Panc1 (cell line): ENCODE measurements around the gene TREM2. TPM values are rescaled to one million over a fixed set of nuclear protein-coding genes. Genes with fewer than 3 reads are reported as not detected.

Experiments used
- ATAC-seq: fragments of 200-7000 bp; cut with Tn5 transposase; 2 replicates; pipeline ENCODE4 v1.9.1; 2020; ENCODE audit warnings: mild to moderate bottlenecking, moderate library complexity
- BruUV-seq: library from RNA; stranded (reverse); fragments of 400-500 nt; replicated peaks from 2 replicates; lab custom pipeline; 2021; lab: Mats Ljungman, UMichigan
- CTCF ChIA-PET: fragments of 300-600 bp; sonication (Branson Sonifier 250); formaldehyde crosslinking; loops from one replicate; lab custom pipeline; 2022; ENCODE audit warnings: antibody characterized with exemption; lab: Charles Lee
- POLR2A ChIA-PET: fragments of 300-600 bp; sonication (Branson Sonifier 250); formaldehyde crosslinking; loops from one replicate; lab custom pipeline; 2022; ENCODE audit warnings: antibody characterized with exemption; lab: Charles Lee
- DNase-seq: peaks from one replicate; pipeline ENCODE4 v3.0.0-alpha.2; 2010; ENCODE audit warnings: low read depth, low spot score
- H3K27ac ChIP-seq: 2 replicates; pipeline ENCODE4 v1.5.1; 2011; ENCODE audit warnings: mild to moderate bottlenecking, low read length, inconsistent platforms
- H3K27me3 ChIP-seq: fragments of 200-500 bp; sonication (Bioruptor generic); 2 replicates; pipeline ENCODE4 v1.6.0; 2014; ENCODE audit warnings: low read length, inconsistent platforms; ENCODE audit not compliant: control insufficient read depth, insufficient read depth
- H3K36me3 ChIP-seq: fragments of 200-500 bp; sonication (Bioruptor generic); 2 replicates; pipeline ENCODE4 v1.5.1; 2014; ENCODE audit warnings: inconsistent platforms, mild to moderate bottlenecking, low read length, moderate library complexity; ENCODE audit not compliant: control insufficient read depth, insufficient read depth
- H3K4me1 ChIP-seq: 2 replicates; pipeline ENCODE4 v1.5.1; 2011; ENCODE audit warnings: inconsistent platforms, mild to moderate bottlenecking, low read length, moderate library complexity; ENCODE audit not compliant: control insufficient read depth, insufficient read depth
- H3K4me3 ChIP-seq, 2 experiments: 2 replicates each; pipeline ENCODE4 v1.5.1; 2011 to 2012; ENCODE audit warnings: low read depth in 2 of 2, low read length in 2 of 2, mild to moderate bottlenecking in 2 of 2, inconsistent platforms in 1 of 2, moderate library complexity in 1 of 2
- H3K9me3 ChIP-seq: fragments of 200-500 bp; sonication (Bioruptor generic); 2 replicates; pipeline ENCODE4 v1.5.1; 2014; ENCODE audit warnings: low read depth, mild to moderate bottlenecking, inconsistent platforms, low read length, moderate library complexity; ENCODE audit not compliant: control insufficient read depth, insufficient read depth
- POLR2AphosphoS5 ChIP-seq: IDR thresholded peaks from 2 replicates; pipeline ENCODE4 v1.6.1; 2012; ENCODE audit warnings: mild to moderate bottlenecking, low read depth, low read length, moderate library complexity
- REST ChIP-seq, 2 experiments: IDR thresholded peaks; 2 replicates each; pipeline ENCODE4 v1.6.1; 2011 to 2012; ENCODE audit warnings: low read depth in 2 of 2, control low read depth in 1 of 2, low read length in 1 of 2, mild to moderate bottlenecking in 1 of 2, moderate library complexity in 1 of 2; ENCODE audit not compliant: insufficient read depth in 1 of 2
- SIN3A ChIP-seq: IDR thresholded peaks from 2 replicates; pipeline ENCODE4 v1.6.1; 2012; ENCODE audit warnings: low read depth, mild to moderate bottlenecking, low read length, moderate library complexity, borderline replicate concordance; ENCODE audit not compliant: insufficient read depth
- TCF7L2 ChIP-seq: IDR thresholded peaks from 2 replicates; pipeline ENCODE4 v1.6.1; 2011; ENCODE audit warnings: mild to moderate bottlenecking, low read depth, low read length, inconsistent platforms
- in situ Hi-C: cut with HindIII; loops from 2 replicates; pipeline ENCODE4 v1.10.0; 2016; ENCODE audit warnings: low sequenced_read_pairs, low pct_unique_long_range_greater_than_20kb
- intact Hi-C: fragments of 100-400 bp; cut with micrococcal nuclease; formaldehyde crosslinking; loops from one replicate; pipeline ENCODE4 v1.10.0; 2022; ENCODE audit not compliant: unreplicated experiment
- total RNA-seq: library from RNA; stranded (reverse); gene quantifications from one replicate; pipeline ENCODE4 v1.2.1, GENCODE V29; 2021; ENCODE audit not compliant: unreplicated experiment
- TF ChIP-seq, protein P1 (sequence below): fragments of 450-650 bp; IDR thresholded peaks from 2 replicates; pipeline ENCODE4 v1.5.1; 2017; ENCODE audit warnings: mild to moderate bottlenecking

Gene TREM2
- total RNA-seq, 1 experiment from 2014 or later: not detected

DNA sequence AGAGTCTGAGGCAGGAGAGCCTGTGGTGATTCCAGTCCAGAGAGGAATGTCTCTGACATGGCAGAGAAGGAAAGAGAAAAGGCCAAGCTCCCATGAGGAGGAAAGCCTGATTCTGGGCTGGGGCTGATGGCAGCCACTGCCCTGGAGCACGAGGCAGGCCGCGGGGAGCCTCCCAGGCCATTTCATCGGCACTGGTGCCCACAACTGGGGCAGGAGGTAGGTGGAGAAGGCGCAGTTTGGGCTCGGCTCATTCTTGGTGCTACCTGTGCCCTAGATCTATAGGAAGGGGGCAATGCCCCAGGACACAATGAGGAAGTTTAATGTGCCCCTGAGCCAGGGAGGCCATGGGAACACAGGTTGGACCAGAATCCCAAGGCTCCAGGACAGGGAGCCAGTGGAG is 6.1 kb downstream of the TREM2 start:
- H3K27ac ChIP-seq: no peak overlapping the region
- no peak overlapping the region for H3K4me3 ChIP-seq
- no peak for TF ChIP-seq REST (IDR thresholded peaks at IDR 0.05; ENCODE audit: insufficient read depth in 1 of 2, low read depth in 2 of 2, low read length in 1 of 2)
- no peak for TF ChIP-seq SIN3A
- no peak for TF ChIP-seq TCF7L2
- no peak for TF ChIP-seq POLR2AphosphoS5
- TF ChIP-seq, protein P1, sequence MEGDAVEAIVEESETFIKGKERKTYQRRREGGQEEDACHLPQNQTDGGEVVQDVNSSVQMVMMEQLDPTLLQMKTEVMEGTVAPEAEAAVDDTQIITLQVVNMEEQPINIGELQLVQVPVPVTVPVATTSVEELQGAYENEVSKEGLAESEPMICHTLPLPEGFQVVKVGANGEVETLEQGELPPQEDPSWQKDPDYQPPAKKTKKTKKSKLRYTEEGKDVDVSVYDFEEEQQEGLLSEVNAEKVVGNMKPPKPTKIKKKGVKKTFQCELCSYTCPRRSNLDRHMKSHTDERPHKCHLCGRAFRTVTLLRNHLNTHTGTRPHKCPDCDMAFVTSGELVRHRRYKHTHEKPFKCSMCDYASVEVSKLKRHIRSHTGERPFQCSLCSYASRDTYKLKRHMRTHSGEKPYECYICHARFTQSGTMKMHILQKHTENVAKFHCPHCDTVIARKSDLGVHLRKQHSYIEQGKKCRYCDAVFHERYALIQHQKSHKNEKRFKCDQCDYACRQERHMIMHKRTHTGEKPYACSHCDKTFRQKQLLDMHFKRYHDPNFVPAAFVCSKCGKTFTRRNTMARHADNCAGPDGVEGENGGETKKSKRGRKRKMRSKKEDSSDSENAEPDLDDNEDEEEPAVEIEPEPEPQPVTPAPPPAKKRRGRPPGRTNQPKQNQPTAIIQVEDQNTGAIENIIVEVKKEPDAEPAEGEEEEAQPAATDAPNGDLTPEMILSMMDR: no peak
- in situ Hi-C loops (no loop called here), intact Hi-C loops (no loop called here)
- peaks cover 9% of the 10 kb centered on the region; the same call in 1 of the 2 replicates for H3K27me3 ChIP-seq
- H3K36me3 ChIP-seq: no peaks in the 10 kb centered on the region
- ChIA-PET POLR2A (no interaction called here), CTCF (no interaction called here)
- ATAC-seq: no peak
- no peak for DNase-seq
- no TSS peak for BruUV-seq
- no peaks in the 10 kb centered on the region for H3K9me3 ChIP-seq
- no peaks in the 10 kb centered on the region for H3K4me1 ChIP-seq

GRCh38 chr6:41156001-41156400 is 6.9 kb downstream of the TREM2 start:
- TF ChIP-seq POLR2AphosphoS5 (no peak), REST (IDR thresholded peaks at IDR 0.05; ENCODE audit: insufficient read depth in 1 of 2, low read depth in 2 of 2, low read length in 1 of 2) (no peak), TCF7L2 (no peak), SIN3A (no peak)
- TF ChIP-seq, protein P1: no peak
- no peaks in the 10 kb centered on the region for H3K4me1 ChIP-seq
- no peaks in the 10 kb centered on the region for H3K9me3 ChIP-seq
- ChIA-PET CTCF (no interaction called here), POLR2A (no interaction called here)
- peaks cover 9% of the 10 kb centered on the region; the same call in 1 of the 2 replicates for H3K27me3 ChIP-seq
- intact Hi-C loops (no loop called here), in situ Hi-C loops (no loop called here)
- H3K27ac ChIP-seq: no peak overlapping the region
- no peak overlapping the region for H3K4me3 ChIP-seq
- no peaks in the 10 kb centered on the region for H3K36me3 ChIP-seq
- ATAC-seq (no peak), DNase-seq (no peak)
- BruUV-seq: no TSS peak
